GM23338 (cell line): ENCODE results near the gene UPK1A. TPM values are rescaled to one million over a fixed set of nuclear protein-coding genes. Genes with fewer than 3 reads are reported as not detected.

Experiments
- ATAC-seq: fragments of 200-7000 bp; cut with Tn5 transposase; 3 replicates; pipeline ENCODE4 v1.9.1; 2020
- DNase-seq: peaks from one replicate; pipeline ENCODE4 v3.0.0-alpha.2; 2015; ENCODE audit warnings: low spot score
- H2AFZ ChIP-seq: fragments of 200-600 bp; sonication (generic); 2 replicates; pipeline ENCODE4 v1.8.0; 2016; ENCODE audit warnings: antibody characterized with exemption, mild to moderate bottlenecking, moderate library complexity
- H3F3A ChIP-seq: fragments of 200-600 bp; sonication (generic); replicated peaks from 2 replicates; pipeline ENCODE4 v1.8.0; 2017; ENCODE audit warnings: antibody characterized with exemption, mixed run types, low read depth
- H3K27ac ChIP-seq: fragments of 200-600 bp; sonication (generic); 2 replicates; pipeline ENCODE4 v1.6.1; 2016; ENCODE audit warnings: low read depth
- H3K27me3 ChIP-seq: fragments of 200-600 bp; sonication (generic); 2 replicates; pipeline ENCODE4 v1.8.0; 2016; ENCODE audit warnings: mild to moderate bottlenecking, mixed run types, moderate library complexity; ENCODE audit not compliant: insufficient read depth
- H3K36me3 ChIP-seq: fragments of 200-600 bp; sonication (generic); 2 replicates; pipeline ENCODE4 v1.8.0; 2016; ENCODE audit warnings: mild to moderate bottlenecking; ENCODE audit not compliant: insufficient read depth
- H3K4me1 ChIP-seq: fragments of 200-600 bp; sonication (generic); 2 replicates; pipeline ENCODE4 v1.8.0; 2016; ENCODE audit warnings: mild to moderate bottlenecking, moderate library complexity; ENCODE audit not compliant: insufficient read depth
- H3K4me2 ChIP-seq: fragments of 200-600 bp; sonication (generic); 2 replicates; pipeline ENCODE4 v1.7.1; 2017; ENCODE audit warnings: mixed run types
- H3K4me3 ChIP-seq: fragments of 200-600 bp; sonication (generic); 2 replicates; pipeline ENCODE4 v1.6.1; 2016; ENCODE audit warnings: mixed run types
- H3K79me2 ChIP-seq: fragments of 200-600 bp; sonication (generic); replicated peaks from 2 replicates; pipeline ENCODE4 v1.8.0; 2017; ENCODE audit warnings: mild to moderate bottlenecking; ENCODE audit not compliant: insufficient read depth
- H3K9me2 ChIP-seq: fragments of 200-600 bp; sonication (generic); 2 replicates; pipeline ENCODE4 v1.8.0; 2017; ENCODE audit not compliant: insufficient read depth
- H4K20me1 ChIP-seq: fragments of 200-600 bp; sonication (generic); replicated peaks from 2 replicates; pipeline ENCODE4 v1.8.0; 2017; ENCODE audit warnings: mild to moderate bottlenecking; ENCODE audit not compliant: insufficient read depth
- H3K27ac Mint-ChIP-seq: 2 replicates; pipeline ENCODE4 v1.8.0; 2020; ENCODE audit warnings: inconsistent platforms, mild to moderate bottlenecking, moderate library complexity, mixed read lengths
- H3K27me3 Mint-ChIP-seq: 3 replicates; pipeline ENCODE4 v1.8.0; 2022; ENCODE audit warnings: low read depth, mild to moderate bottlenecking, moderate library complexity, mixed read lengths, inconsistent platforms; ENCODE audit not compliant: insufficient read depth, poor library complexity
- H3K36me3 Mint-ChIP-seq: 3 replicates; pipeline ENCODE4 v1.8.0; 2021; ENCODE audit warnings: low read depth, mild to moderate bottlenecking, inconsistent platforms, moderate library complexity, mixed read lengths
- H3K4me1 Mint-ChIP-seq: 3 replicates; pipeline ENCODE4 v1.8.0; 2020; ENCODE audit warnings: mild to moderate bottlenecking, inconsistent platforms, mixed read lengths
- H3K4me3 Mint-ChIP-seq: 3 replicates; pipeline ENCODE4 v1.8.0; 2021; ENCODE audit warnings: moderate library complexity, mild to moderate bottlenecking, inconsistent platforms, mixed read lengths
- H3K9me3 Mint-ChIP-seq: 3 replicates; pipeline ENCODE4 v1.8.0; 2020; ENCODE audit warnings: moderate library complexity, mild to moderate bottlenecking, inconsistent platforms, mixed read lengths
- CREB1 ChIP-seq: fragments of 250-450 bp; sonication (Bioruptor Pico); IDR thresholded peaks from 2 replicates; pipeline ENCODE4 v1.5.0; 2020; ENCODE audit warnings: low read depth, mild to moderate bottlenecking, moderate library complexity
- ETS1 ChIP-seq: IDR thresholded peaks from 2 replicates; pipeline ENCODE4 v1.6.1; 2016; ENCODE audit warnings: antibody characterized with exemption
- EZH2 ChIP-seq: fragments of 200-600 bp; sonication (generic); IDR thresholded peaks from one replicate; pipeline ENCODE4 v1.8.0; 2017; ENCODE audit warnings: antibody characterized with exemption, mild to moderate bottlenecking, low read depth; ENCODE audit not compliant: unreplicated experiment
- EZH2phosphoT487 ChIP-seq: fragments of 200-600 bp; sonication (generic); IDR thresholded peaks from one replicate; pipeline ENCODE4 v1.8.1; 2018; ENCODE audit warnings: antibody characterized with exemption; ENCODE audit not compliant: unreplicated experiment
- JUNB ChIP-seq: IDR thresholded peaks from one replicate; pipeline ENCODE4 v1.6.1; 2016; ENCODE audit warnings: antibody characterized with exemption; ENCODE audit not compliant: unreplicated experiment
- NANOG ChIP-seq: IDR thresholded peaks from 2 replicates; pipeline ENCODE4 v1.6.1; 2016; ENCODE audit warnings: antibody characterized with exemption, borderline replicate concordance
- POLR2AphosphoS5 ChIP-seq: IDR thresholded peaks from 2 replicates; pipeline ENCODE4 v1.6.1; 2016; ENCODE audit warnings: antibody characterized with exemption, low read depth
- REST ChIP-seq: IDR thresholded peaks from one replicate; pipeline ENCODE4 v1.6.1; 2018; ENCODE audit warnings: antibody characterized with exemption; ENCODE audit not compliant: unreplicated experiment
- STAT1 ChIP-seq: IDR thresholded peaks from one replicate; pipeline ENCODE4 v1.6.1; 2016; ENCODE audit warnings: antibody characterized with exemption; ENCODE audit not compliant: unreplicated experiment
- ZNF114 ChIP-seq: fragments of 250-450 bp; sonication (Bioruptor Pico); IDR thresholded peaks from 2 replicates; pipeline ENCODE4 v1.5.0; 2020; ENCODE audit warnings: mild to moderate bottlenecking, moderate library complexity
- ZNF331 ChIP-seq: fragments of 250-450 bp; sonication (Bioruptor Pico); IDR thresholded peaks from 2 replicates; pipeline ENCODE4 v1.5.0; 2020; ENCODE audit warnings: low read depth, mild to moderate bottlenecking, moderate library complexity
- polyA plus RNA-seq: library from polyadenylated mRNA; unstranded; fragments of >200 nt; fragmentation: Nextera tagmentation; extraction: Ambion mirVana; gene quantifications from 2 replicates; pipeline ENCODE4 v1.2.1, GENCODE V29; 2016
- total RNA-seq: library from RNA; depleted of rRNA; stranded (reverse); fragments of >200 nt; shearing (Covaris generic); gene quantifications from 2 replicates; pipeline ENCODE4 v1.2.3, GENCODE V29; 2014
- TF ChIP-seq, protein P1 (sequence below), 2 experiments: fragments of 200-600 bp in 1 of 2; sonication (generic) in 1 of 2; conservative IDR thresholded peaks; 2 replicates each; pipeline versions ENCODE4 v1.5.1 to v1.6.1; 2016 to 2017; ENCODE audit warnings: antibody characterized with exemption in 2 of 2, low read depth in 2 of 2, mild to moderate bottlenecking in 2 of 2, moderate library complexity in 1 of 2
- TF ChIP-seq, protein P2 (sequence below): fragments of 250-450 bp; sonication (Bioruptor Pico); IDR thresholded peaks from 2 replicates; pipeline ENCODE4 v1.5.0; 2020; ENCODE audit warnings: mild to moderate bottlenecking, moderate library complexity

UPK1A gene
- total and polyA plus RNA-seq, 2 experiments from 2014 or later = 0.42 to 1.5 TPM

GRCh38 chr19:35708391-35708790 is 42.1 kb downstream of the UPK1A start:
- no peaks in the 10 kb centered on the region for H3K36me3 Mint-ChIP-seq

More at GRCh38 chr19:35708391-35708790, 42.1 kb downstream of the UPK1A start:
- Histone ChIP-seq H3F3A (no peaks in the 10 kb centered on the region), H4K20me1 (no peaks in the 10 kb centered on the region; the same call in 1 of the 2 replicates), H3K4me1 (peaks cover 20% of the 10 kb centered on the region), H3K9me2 (no peaks in the 10 kb centered on the region), H3K36me3 (no peaks in the 10 kb centered on the region), H3K27me3 (peaks cover 17% of the 10 kb centered on the region), H3K4me2 (no peak overlapping the region), H3K27ac (no peak overlapping the region), H3K4me3 (no peak overlapping the region), H3K79me2 (no peaks in the 10 kb centered on the region), H2AFZ (no peak overlapping the region)
- no peak for TF ChIP-seq REST
- TF ChIP-seq ZNF114 (CRISPR knock-in tag) = no peak
- no peak for TF ChIP-seq STAT1
- no peak for TF ChIP-seq JUNB
- TF ChIP-seq, protein P1, sequence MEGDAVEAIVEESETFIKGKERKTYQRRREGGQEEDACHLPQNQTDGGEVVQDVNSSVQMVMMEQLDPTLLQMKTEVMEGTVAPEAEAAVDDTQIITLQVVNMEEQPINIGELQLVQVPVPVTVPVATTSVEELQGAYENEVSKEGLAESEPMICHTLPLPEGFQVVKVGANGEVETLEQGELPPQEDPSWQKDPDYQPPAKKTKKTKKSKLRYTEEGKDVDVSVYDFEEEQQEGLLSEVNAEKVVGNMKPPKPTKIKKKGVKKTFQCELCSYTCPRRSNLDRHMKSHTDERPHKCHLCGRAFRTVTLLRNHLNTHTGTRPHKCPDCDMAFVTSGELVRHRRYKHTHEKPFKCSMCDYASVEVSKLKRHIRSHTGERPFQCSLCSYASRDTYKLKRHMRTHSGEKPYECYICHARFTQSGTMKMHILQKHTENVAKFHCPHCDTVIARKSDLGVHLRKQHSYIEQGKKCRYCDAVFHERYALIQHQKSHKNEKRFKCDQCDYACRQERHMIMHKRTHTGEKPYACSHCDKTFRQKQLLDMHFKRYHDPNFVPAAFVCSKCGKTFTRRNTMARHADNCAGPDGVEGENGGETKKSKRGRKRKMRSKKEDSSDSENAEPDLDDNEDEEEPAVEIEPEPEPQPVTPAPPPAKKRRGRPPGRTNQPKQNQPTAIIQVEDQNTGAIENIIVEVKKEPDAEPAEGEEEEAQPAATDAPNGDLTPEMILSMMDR (conservative IDR thresholded peaks at IDR 0.05; ENCODE audit: low read depth in 2 of 2) = no peak
- TF ChIP-seq, protein P2, sequence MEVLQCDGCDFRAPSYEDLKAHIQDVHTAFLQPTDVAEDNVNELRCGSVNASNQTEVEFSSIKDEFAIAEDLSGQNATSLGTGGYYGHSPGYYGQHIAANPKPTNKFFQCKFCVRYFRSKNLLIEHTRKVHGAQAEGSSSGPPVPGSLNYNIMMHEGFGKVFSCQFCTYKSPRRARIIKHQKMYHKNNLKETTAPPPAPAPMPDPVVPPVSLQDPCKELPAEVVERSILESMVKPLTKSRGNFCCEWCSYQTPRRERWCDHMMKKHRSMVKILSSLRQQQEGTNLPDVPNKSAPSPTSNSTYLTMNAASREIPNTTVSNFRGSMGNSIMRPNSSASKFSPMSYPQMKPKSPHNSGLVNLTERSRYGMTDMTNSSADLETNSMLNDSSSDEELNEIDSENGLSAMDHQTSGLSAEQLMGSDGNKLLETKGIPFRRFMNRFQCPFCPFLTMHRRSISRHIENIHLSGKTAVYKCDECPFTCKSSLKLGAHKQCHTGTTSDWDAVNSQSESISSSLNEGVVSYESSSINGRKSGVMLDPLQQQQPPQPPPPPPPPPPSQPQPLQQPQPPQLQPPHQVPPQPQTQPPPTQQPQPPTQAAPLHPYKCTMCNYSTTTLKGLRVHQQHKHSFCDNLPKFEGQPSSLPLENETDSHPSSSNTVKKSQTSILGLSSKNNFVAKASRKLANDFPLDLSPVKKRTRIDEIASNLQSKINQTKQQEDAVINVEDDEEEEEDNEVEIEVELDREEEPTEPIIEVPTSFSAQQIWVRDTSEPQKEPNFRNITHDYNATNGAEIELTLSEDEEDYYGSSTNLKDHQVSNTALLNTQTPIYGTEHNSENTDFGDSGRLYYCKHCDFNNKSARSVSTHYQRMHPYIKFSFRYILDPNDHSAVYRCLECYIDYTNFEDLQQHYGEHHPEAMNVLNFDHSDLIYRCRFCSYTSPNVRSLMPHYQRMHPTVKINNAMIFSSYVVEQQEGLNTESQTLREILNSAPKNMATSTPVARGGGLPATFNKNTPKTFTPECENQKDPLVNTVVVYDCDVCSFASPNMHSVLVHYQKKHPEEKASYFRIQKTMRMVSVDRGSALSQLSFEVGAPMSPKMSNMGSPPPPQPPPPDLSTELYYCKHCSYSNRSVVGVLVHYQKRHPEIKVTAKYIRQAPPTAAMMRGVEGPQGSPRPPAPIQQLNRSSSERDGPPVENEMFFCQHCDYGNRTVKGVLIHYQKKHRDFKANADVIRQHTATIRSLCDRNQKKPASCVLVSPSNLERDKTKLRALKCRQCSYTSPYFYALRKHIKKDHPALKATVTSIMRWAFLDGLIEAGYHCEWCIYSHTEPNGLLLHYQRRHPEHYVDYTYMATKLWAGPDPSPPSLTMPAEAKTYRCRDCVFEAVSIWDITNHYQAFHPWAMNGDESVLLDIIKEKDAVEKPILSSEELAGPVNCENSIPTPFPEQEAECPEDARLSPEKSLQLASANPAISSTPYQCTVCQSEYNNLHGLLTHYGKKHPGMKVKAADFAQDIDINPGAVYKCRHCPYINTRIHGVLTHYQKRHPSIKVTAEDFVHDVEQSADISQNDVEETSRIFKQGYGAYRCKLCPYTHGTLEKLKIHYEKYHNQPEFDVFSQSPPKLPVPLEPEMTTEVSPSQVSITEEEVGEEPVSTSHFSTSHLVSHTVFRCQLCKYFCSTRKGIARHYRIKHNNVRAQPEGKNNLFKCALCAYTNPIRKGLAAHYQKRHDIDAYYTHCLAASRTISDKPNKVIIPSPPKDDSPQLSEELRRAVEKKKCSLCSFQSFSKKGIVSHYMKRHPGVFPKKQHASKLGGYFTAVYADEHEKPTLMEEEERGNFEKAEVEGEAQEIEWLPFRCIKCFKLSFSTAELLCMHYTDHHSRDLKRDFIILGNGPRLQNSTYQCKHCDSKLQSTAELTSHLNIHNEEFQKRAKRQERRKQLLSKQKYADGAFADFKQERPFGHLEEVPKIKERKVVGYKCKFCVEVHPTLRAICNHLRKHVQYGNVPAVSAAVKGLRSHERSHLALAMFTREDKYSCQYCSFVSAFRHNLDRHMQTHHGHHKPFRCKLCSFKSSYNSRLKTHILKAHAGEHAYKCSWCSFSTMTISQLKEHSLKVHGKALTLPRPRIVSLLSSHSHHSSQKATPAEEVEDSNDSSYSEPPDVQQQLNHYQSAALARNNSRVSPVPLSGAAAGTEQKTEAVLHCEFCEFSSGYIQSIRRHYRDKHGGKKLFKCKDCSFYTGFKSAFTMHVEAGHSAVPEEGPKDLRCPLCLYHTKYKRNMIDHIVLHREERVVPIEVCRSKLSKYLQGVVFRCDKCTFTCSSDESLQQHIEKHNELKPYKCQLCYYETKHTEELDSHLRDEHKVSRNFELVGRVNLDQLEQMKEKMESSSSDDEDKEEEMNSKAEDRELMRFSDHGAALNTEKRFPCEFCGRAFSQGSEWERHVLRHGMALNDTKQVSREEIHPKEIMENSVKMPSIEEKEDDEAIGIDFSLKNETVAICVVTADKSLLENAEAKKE (CRISPR knock-in tag) = no peak
- no peak for TF ChIP-seq ETS1
- TF ChIP-seq CREB1 (CRISPR knock-in tag) = no peak
- TF ChIP-seq NANOG = no peak
- no peak for TF ChIP-seq POLR2AphosphoS5
- no peak for TF ChIP-seq ZNF331 (CRISPR knock-in tag)
- no peak for TF ChIP-seq EZH2phosphoT487
- no peak for TF ChIP-seq EZH2
- Mint-ChIP-seq H3K27me3 (peaks cover 29% of the 10 kb centered on the region), H3K9me3 (peaks cover 5% of the 10 kb centered on the region; the same call in 2 of the 3 replicates), H3K27ac (no peak overlapping the region), H3K4me3 (no peak overlapping the region), H3K4me1 (peaks cover 21% of the 10 kb centered on the region; the same call in 2 of the 3 replicates)
- ATAC-seq = no peak
- DNase-seq = no peak
